ENCODE measurements around the gene CAPZB. TPM values are rescaled to one million over a fixed set of nuclear protein-coding genes. Genes with fewer than 3 reads are reported as not detected.

Gene CAPZB
- total and polyA plus RNA-seq, 2 experiments from 2014 or later, result 229 to 494 TPM

DNA sequence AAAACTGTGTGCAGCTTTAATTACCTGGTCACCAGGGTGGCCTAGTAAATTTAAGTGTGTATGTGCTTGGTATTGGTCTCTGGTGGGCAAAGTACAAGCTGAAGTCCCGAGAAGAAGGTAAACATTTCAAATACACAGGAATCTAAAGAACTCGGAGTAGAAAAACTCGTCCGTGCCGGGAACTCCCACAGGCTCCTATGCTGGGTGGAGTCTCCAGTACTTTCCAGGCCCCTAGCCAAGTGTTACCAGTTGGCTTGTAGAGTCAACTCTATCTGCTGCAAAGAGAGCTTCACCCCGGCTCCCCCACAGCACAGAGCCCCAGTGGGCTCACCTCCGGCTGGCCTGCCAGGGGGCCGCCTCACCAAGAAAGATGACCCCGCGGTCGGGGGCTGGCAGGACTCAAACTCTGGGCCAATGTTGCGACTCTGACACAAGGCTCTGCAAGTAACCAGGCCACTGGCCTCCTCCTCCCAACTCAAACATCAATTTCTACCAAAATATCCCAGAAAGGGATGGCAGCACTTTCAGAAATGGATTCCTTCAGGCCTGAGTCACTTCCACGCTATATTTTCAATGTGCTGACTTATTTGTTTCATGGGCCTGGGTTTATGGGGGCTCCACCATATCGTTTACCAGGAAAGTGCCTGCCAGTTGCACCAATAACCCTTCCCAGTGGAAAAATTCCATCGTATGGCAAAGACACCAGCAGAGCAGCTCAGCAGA lies 99.3 kb downstream of the CAPZB start:
- TF ChIP-seq EZH2 (IDR thresholded peaks at IDR 0.05; ENCODE audit: insufficient read depth, poor library complexity, severe bottlenecking) (no peak), EZH2phosphoT487 (IDR thresholded peaks at IDR 0.05; ENCODE audit: insufficient read depth, low read depth) (no peak)
- in situ Hi-C loops (cut with MboI), result no loop called here
- WGBS, 2 experiments (ENCODE audit: low coverage in 1 of 2, low lambda C conversion rate in 2 of 2, missing lambda C conversion rate in 2 of 2), result 27 to 28% methylated on average over 15 of the region's 15 CpGs
- Histone ChIP-seq H3F3A (ENCODE audit: insufficient read depth) (peaks cover 58% of the 10 kb centered on the region), H3K79me2 (ENCODE audit: insufficient read depth) (peaks cover 94% of the 10 kb centered on the region), H3K9ac (peak overlapping the region; percentile 36), H2AFZ (no peak overlapping the region), H3K4me1 (ENCODE audit: insufficient read depth) (peaks cover 37% of the 10 kb centered on the region), H3K9me3 (ENCODE audit: low read depth) (no peaks in the 10 kb centered on the region), H3K4me3 (no peak overlapping the region), H4K20me1 (ENCODE audit: insufficient read depth) (no peaks in the 10 kb centered on the region), H3K27me3 (replicated peaks; ENCODE audit: insufficient read depth) (no peaks in the 10 kb centered on the region), H3K36me3 (ENCODE audit: low read depth) (peaks cover 11% of the 10 kb centered on the region; the same call in 1 of the 2 replicates), H3K9me2 (ENCODE audit: insufficient read depth) (no peaks in the 10 kb centered on the region), H3K4me2 (ENCODE audit: unreplicated experiment) (peak overlapping the region; percentile 57), H3K27ac (peak overlapping the region; percentile 74)
- DNase-seq, result peak; percentile 91

DNA sequence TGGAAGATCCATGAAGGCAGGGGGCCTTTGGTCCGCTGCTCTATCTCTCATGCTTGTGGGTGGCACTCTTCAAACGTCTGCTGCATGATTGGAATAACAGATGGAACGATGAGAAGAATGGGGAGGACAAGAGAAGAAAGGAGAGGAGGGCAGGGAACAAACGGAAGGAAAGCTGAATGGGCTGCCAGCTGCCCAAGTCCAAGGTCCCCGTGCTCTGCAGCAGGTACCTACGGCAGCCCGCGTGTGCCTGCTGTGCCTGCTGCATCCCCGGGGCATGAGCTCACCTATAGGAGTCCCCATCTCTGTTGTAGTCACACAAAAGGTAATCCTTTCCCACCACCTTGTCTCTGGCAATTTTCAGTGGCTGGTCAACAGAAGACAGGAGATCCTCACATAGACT lies 100.1 kb downstream of the CAPZB start:
- peaks cover 31% of the 10 kb centered on the region for H3K4me1 ChIP-seq (ENCODE audit: insufficient read depth)
- peaks cover 97% of the 10 kb centered on the region for H3K79me2 ChIP-seq (ENCODE audit: insufficient read depth)
- H3K9me3 ChIP-seq (ENCODE audit: low read depth), result no peaks in the 10 kb centered on the region
- H3K4me3 ChIP-seq, result no peak overlapping the region
- H3K27me3 ChIP-seq (replicated peaks; ENCODE audit: insufficient read depth), result no peaks in the 10 kb centered on the region
- H3K9ac ChIP-seq, result peak overlapping the region; percentile 36; the same call in 1 of the 2 replicates
- H3K27ac ChIP-seq, result peak overlapping the region; percentile 74
- peak overlapping the region; percentile 57 for H3K4me2 ChIP-seq (ENCODE audit: unreplicated experiment)
- DNase-seq, result no peak
- H2AFZ ChIP-seq, result no peak overlapping the region
- H3K36me3 ChIP-seq (ENCODE audit: low read depth), result peaks cover 11% of the 10 kb centered on the region; the same call in 1 of the 2 replicates
- in situ Hi-C loops (cut with MboI), result no loop called here
- no peaks in the 10 kb centered on the region for H4K20me1 ChIP-seq (ENCODE audit: insufficient read depth)
- 83 to 89% methylated on average over 9 of the region's 9 CpGs for WGBS, 2 experiments (ENCODE audit: low coverage in 1 of 2, low lambda C conversion rate in 2 of 2, missing lambda C conversion rate in 2 of 2)
- H3K9me2 ChIP-seq (ENCODE audit: insufficient read depth), result no peaks in the 10 kb centered on the region
- H3F3A ChIP-seq (ENCODE audit: insufficient read depth), result peaks cover 50% of the 10 kb centered on the region
- TF ChIP-seq EZH2 (IDR thresholded peaks at IDR 0.05; ENCODE audit: insufficient read depth, poor library complexity, severe bottlenecking) (no peak), EZH2phosphoT487 (IDR thresholded peaks at IDR 0.05; ENCODE audit: insufficient read depth, low read depth) (no peak)

DNA sequence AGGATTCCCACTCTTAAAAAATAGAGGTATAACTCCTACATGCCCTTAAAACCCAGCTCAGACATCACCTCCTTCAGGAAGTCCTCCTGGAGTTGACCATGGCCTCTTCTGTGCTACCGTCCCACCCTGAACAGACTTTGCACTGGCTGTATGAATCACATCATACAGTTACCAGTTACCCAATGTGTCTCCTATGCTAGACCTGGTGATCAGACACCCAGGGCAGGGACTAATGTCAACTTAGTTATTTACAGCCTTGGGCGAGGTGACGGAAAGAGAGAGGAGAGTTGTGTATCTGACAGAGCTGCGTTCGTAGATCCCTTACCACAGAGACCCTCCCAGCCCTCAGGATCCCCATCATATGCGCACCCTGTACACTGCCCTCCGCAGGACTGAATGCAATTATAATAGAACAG lies 100.6 kb downstream of the CAPZB start:
- no peak for DNase-seq
- H3K9me2 ChIP-seq (ENCODE audit: insufficient read depth), result no peaks in the 10 kb centered on the region
- no peaks in the 10 kb centered on the region for H3K9me3 ChIP-seq (ENCODE audit: low read depth)
- peaks cover 13% of the 10 kb centered on the region; the same call in 1 of the 2 replicates for H3K36me3 ChIP-seq (ENCODE audit: low read depth)
- no peaks in the 10 kb centered on the region for H3K27me3 ChIP-seq (replicated peaks; ENCODE audit: insufficient read depth)
- in situ Hi-C loops (cut with MboI), result no loop called here
- peaks cover 45% of the 10 kb centered on the region for H3F3A ChIP-seq (ENCODE audit: insufficient read depth)
- H3K4me2 ChIP-seq (ENCODE audit: unreplicated experiment), result no peak overlapping the region
- H3K4me1 ChIP-seq (ENCODE audit: insufficient read depth), result peaks cover 27% of the 10 kb centered on the region
- H2AFZ ChIP-seq, result no peak overlapping the region
- peak overlapping the region; percentile 23 for H3K27ac ChIP-seq
- 96 to 98% methylated on average over 7 of the region's 7 CpGs for WGBS, 2 experiments (ENCODE audit: low coverage in 1 of 2, low lambda C conversion rate in 2 of 2, missing lambda C conversion rate in 2 of 2)
- TF ChIP-seq EZH2 (IDR thresholded peaks at IDR 0.05; ENCODE audit: insufficient read depth, poor library complexity, severe bottlenecking), result no peak
- TF ChIP-seq EZH2phosphoT487 (IDR thresholded peaks at IDR 0.05; ENCODE audit: insufficient read depth, low read depth), result no peak
- no peaks in the 10 kb centered on the region for H4K20me1 ChIP-seq (ENCODE audit: insufficient read depth)
- H3K9ac ChIP-seq, result no peak overlapping the region
- peaks cover 97% of the 10 kb centered on the region for H3K79me2 ChIP-seq (ENCODE audit: insufficient read depth)
- H3K4me3 ChIP-seq, result no peak overlapping the region

DNA sequence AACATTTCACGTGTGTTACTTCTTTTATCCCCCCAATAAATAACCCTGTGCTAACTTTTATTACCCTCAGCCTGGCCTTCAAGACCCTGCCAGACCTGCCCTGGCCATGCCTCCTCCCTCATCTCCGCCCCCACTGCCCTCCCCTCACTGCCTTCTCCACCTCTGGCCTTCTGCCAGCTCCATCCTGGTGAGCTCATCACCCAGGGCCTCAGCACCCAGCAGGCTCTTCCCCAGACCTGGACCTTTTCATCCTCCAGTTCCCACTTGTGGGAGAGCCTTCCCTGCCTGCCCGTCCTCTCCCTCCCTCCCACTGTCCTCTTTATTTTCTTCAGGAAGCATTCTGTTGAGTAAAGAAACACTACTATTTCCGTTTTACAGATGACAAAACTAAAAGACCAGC lies 101.2 kb downstream of the CAPZB start:
- in situ Hi-C loops (cut with MboI), result no loop called here
- peak overlapping the region; percentile 23 for H3K27ac ChIP-seq
- H3K9ac ChIP-seq, result no peak overlapping the region
- H3K4me1 ChIP-seq (ENCODE audit: insufficient read depth), result peaks cover 27% of the 10 kb centered on the region
- no peak overlapping the region for H2AFZ ChIP-seq
- peak; percentile 67 for DNase-seq
- H3K27me3 ChIP-seq (replicated peaks; ENCODE audit: insufficient read depth), result no peaks in the 10 kb centered on the region
- peaks cover 18% of the 10 kb centered on the region; the same call in 1 of the 2 replicates for H3K36me3 ChIP-seq (ENCODE audit: low read depth)
- H3K4me3 ChIP-seq, result no peak overlapping the region
- peaks cover 97% of the 10 kb centered on the region for H3K79me2 ChIP-seq (ENCODE audit: insufficient read depth)
- H3K4me2 ChIP-seq (ENCODE audit: unreplicated experiment), result peak overlapping the region; percentile 2
- no peaks in the 10 kb centered on the region for H3K9me2 ChIP-seq (ENCODE audit: insufficient read depth)
- H3F3A ChIP-seq (ENCODE audit: insufficient read depth), result peaks cover 39% of the 10 kb centered on the region
- no peaks in the 10 kb centered on the region for H4K20me1 ChIP-seq (ENCODE audit: insufficient read depth)
- no peaks in the 10 kb centered on the region for H3K9me3 ChIP-seq (ENCODE audit: low read depth)
- WGBS, 2 experiments (ENCODE audit: low coverage in 1 of 2, low lambda C conversion rate in 2 of 2, missing lambda C conversion rate in 2 of 2), result 73 to 75% methylated on average over 4 of the region's 4 CpGs
- TF ChIP-seq EZH2 (IDR thresholded peaks at IDR 0.05; ENCODE audit: insufficient read depth, poor library complexity, severe bottlenecking), result no peak
- TF ChIP-seq EZH2phosphoT487 (IDR thresholded peaks at IDR 0.05; ENCODE audit: insufficient read depth, low read depth), result no peak
